ENCODE data around the gene PLVAP. TPM values are rescaled to one million over a fixed set of nuclear protein-coding genes. Genes with fewer than 3 reads are reported as not detected.

PLVAP gene
- total and polyA plus RNA-seq, 2 donors from 2014 or later = 148 to 195 TPM

GRCh38 chr19:17390665-17391370 is 13.7 kb upstream of the PLVAP start:
- intact Hi-C loops (cut with DNase I) = no loop called here
- H3K9ac ChIP-seq (ENCODE audit: low read length in 3 of 3) = peak overlapping the region in 1 of 3 donors; percentile 12
- H3K4me3 ChIP-seq (ENCODE audit: low read length in 3 of 3) = peak overlapping the region; percentile 47 to 68 (median 56)
- H3K27ac ChIP-seq (ENCODE audit: low read depth in 2 of 2, low read length in 2 of 2) = no peak overlapping the region
- no peaks in the 10 kb centered on the region for H3K9me3 ChIP-seq (ENCODE audit: control insufficient read depth in 2 of 3, insufficient read depth in 1 of 3, low read length in 3 of 3)
- H3K27me3 ChIP-seq (ENCODE audit: control insufficient read depth, insufficient read depth, low read length) = no peaks in the 10 kb centered on the region
- no peaks in the 10 kb centered on the region for H3K36me3 ChIP-seq (ENCODE audit: control insufficient read depth in 2 of 3, insufficient read depth in 3 of 3, low read length in 3 of 3)
- peaks cover 0 to 6% (median 4%) of the 10 kb centered on the region in 3 donors for H3K4me1 ChIP-seq (ENCODE audit: control insufficient read depth in 2 of 3, insufficient read depth in 2 of 3, low read depth in 1 of 3, low read length in 3 of 3)
- DNase-seq = peak; percentile 97 to 98 (median 97)
- FAIRE-seq = no peak
- TF ChIP-seq CTCF (IDR thresholded peaks at IDR 0.05; ENCODE audit: borderline replicate concordance, extremely low read depth, insufficient read depth) = peak; percentile 69

GRCh38 chr19:17389957-17390664 is 13.0 kb upstream of the PLVAP start:
- no peak for TF ChIP-seq CTCF (IDR thresholded peaks at IDR 0.05; ENCODE audit: borderline replicate concordance, extremely low read depth, insufficient read depth)
- Histone ChIP-seq H3K27me3 (ENCODE audit: control insufficient read depth, insufficient read depth, low read length) (no peaks in the 10 kb centered on the region), H3K9me3 (ENCODE audit: control insufficient read depth in 2 of 3, insufficient read depth in 1 of 3, low read length in 3 of 3) (no peaks in the 10 kb centered on the region), H3K4me1 (ENCODE audit: control insufficient read depth in 2 of 3, insufficient read depth in 2 of 3, low read depth in 1 of 3, low read length in 3 of 3) (peaks cover 0 to 9% (median 4%) of the 10 kb centered on the region in 3 donors), H3K9ac (ENCODE audit: low read length in 3 of 3) (no peak overlapping the region), H3K36me3 (ENCODE audit: control insufficient read depth in 2 of 3, insufficient read depth in 3 of 3, low read length in 3 of 3) (no peaks in the 10 kb centered on the region), H3K27ac (ENCODE audit: low read depth in 2 of 2, low read length in 2 of 2) (no peak overlapping the region), H3K4me3 (ENCODE audit: low read length in 3 of 3) (peak overlapping the region; percentile 47 to 54 (median 52))
- DNase-seq (no peak), FAIRE-seq (no peak)
- intact Hi-C loops (cut with DNase I) = no loop called here

GRCh38 chr19:17389288-17389687 is 12.1 kb upstream of the PLVAP start:
- DNase-seq (no peak), FAIRE-seq (no peak)
- no peak for TF ChIP-seq CTCF (IDR thresholded peaks at IDR 0.05; ENCODE audit: borderline replicate concordance, extremely low read depth, insufficient read depth)
- peaks cover 0 to 9% (median 4%) of the 10 kb centered on the region in 3 donors for H3K4me1 ChIP-seq (ENCODE audit: control insufficient read depth in 2 of 3, insufficient read depth in 2 of 3, low read depth in 1 of 3, low read length in 3 of 3)
- H3K27me3 ChIP-seq (ENCODE audit: control insufficient read depth, insufficient read depth, low read length) = no peaks in the 10 kb centered on the region
- no peaks in the 10 kb centered on the region for H3K36me3 ChIP-seq (ENCODE audit: control insufficient read depth in 2 of 3, insufficient read depth in 3 of 3, low read length in 3 of 3)
- no peak overlapping the region for H3K9ac ChIP-seq (ENCODE audit: low read length in 3 of 3)
- intact Hi-C loops (cut with DNase I) = no loop called here
- no peaks in the 10 kb centered on the region for H3K9me3 ChIP-seq (ENCODE audit: control insufficient read depth in 2 of 3, insufficient read depth in 1 of 3, low read length in 3 of 3)
- H3K4me3 ChIP-seq (ENCODE audit: low read length in 3 of 3) = no peak overlapping the region
- no peak overlapping the region for H3K27ac ChIP-seq (ENCODE audit: low read depth in 2 of 2, low read length in 2 of 2)

Data from kidney (tissue), 14 donors.